PC-9 (cell line): Measurements from ENCODE around the gene NTF3. TPM values are rescaled to one million over a fixed set of nuclear protein-coding genes. Genes with fewer than 3 reads are reported as not detected.

ENCODE experiments used
- BruUV-seq: library from RNA; stranded (reverse); fragments of 400-500 nt; replicated peaks from 2 replicates; lab custom pipeline; 2021; lab: Mats Ljungman, UMichigan
- CTCF ChIA-PET: fragments of 300-600 bp; sonication (Branson Sonifier 250); formaldehyde crosslinking; loops from one replicate; lab custom pipeline; 2022; ENCODE audit warnings: antibody characterized with exemption; lab: Charles Lee
- POLR2A ChIA-PET: fragments of 300-600 bp; sonication (Branson Sonifier 250); formaldehyde crosslinking; loops from one replicate; lab custom pipeline; 2022; ENCODE audit warnings: antibody characterized with exemption; ENCODE audit not compliant: unreplicated experiment; lab: Charles Lee
- DNase-seq, 2 experiments: peaks; one replicate each; pipeline versions ENCODE4 v3.0.0 to v3.0.0-alpha.2; 2015 to 2022; ENCODE audit warnings: mixed read lengths in 1 of 2
- H2AFZ ChIP-seq: fragments of 200-600 bp; sonication (generic); 2 replicates; pipeline ENCODE4 v1.8.1; 2017; ENCODE audit warnings: antibody characterized with exemption
- H3F3A ChIP-seq: fragments of 200-600 bp; sonication (generic); 2 replicates; pipeline ENCODE4 v1.8.1; 2017; ENCODE audit warnings: antibody characterized with exemption, mild to moderate bottlenecking, low read depth; ENCODE audit not compliant: insufficient read depth
- H3K27ac ChIP-seq: fragments of 200-600 bp; sonication (generic); 2 replicates; pipeline ENCODE4 v1.6.1; 2016; ENCODE audit warnings: mixed run types
- H3K27me3 ChIP-seq: fragments of 200-600 bp; sonication (generic); 2 replicates; pipeline ENCODE4 v1.6.1; 2016; ENCODE audit warnings: low read depth, mixed run types; ENCODE audit not compliant: insufficient read depth
- H3K36me3 ChIP-seq: fragments of 200-600 bp; sonication (generic); 2 replicates; pipeline ENCODE4 v1.6.1; 2016; ENCODE audit warnings: low read depth, mixed run types
- H3K4me1 ChIP-seq: fragments of 200-600 bp; sonication (generic); replicated peaks from 2 replicates; pipeline ENCODE4 v1.6.1; 2016; ENCODE audit warnings: mixed run types; ENCODE audit not compliant: insufficient read depth
- H3K4me2 ChIP-seq: fragments of 200-600 bp; sonication (generic); 2 replicates; pipeline ENCODE4 v1.6.1; 2017; ENCODE audit warnings: mixed run types
- H3K4me3 ChIP-seq: fragments of 200-600 bp; sonication (generic); 2 replicates; pipeline ENCODE4 v1.6.1; 2016; ENCODE audit warnings: mixed run types
- H3K79me2 ChIP-seq: fragments of 200-600 bp; sonication (generic); 2 replicates; pipeline ENCODE4 v1.6.1; 2017; ENCODE audit warnings: low read depth, mixed run types
- H3K9me2 ChIP-seq: fragments of 200-600 bp; sonication (generic); 2 replicates; pipeline ENCODE4 v1.8.1; 2017; ENCODE audit warnings: mild to moderate bottlenecking; ENCODE audit not compliant: insufficient read depth
- H3K9me3 ChIP-seq: fragments of 200-600 bp; sonication (generic); 2 replicates; pipeline ENCODE4 v1.8.1; 2016; ENCODE audit warnings: low read depth; ENCODE audit not compliant: insufficient read depth
- H4K20me1 ChIP-seq: fragments of 200-600 bp; sonication (generic); 2 replicates; pipeline ENCODE4 v1.8.1; 2017; ENCODE audit not compliant: insufficient read depth
- CTCF ChIP-seq: fragments of 200-600 bp; sonication (generic); conservative IDR thresholded peaks from 2 replicates; pipeline ENCODE4 v1.6.1; 2017; ENCODE audit warnings: mixed run types, antibody characterized with exemption, mild to moderate bottlenecking, moderate library complexity
- EZH2 ChIP-seq: fragments of 200-600 bp; sonication (generic); IDR thresholded peaks from 2 replicates; pipeline ENCODE4 v1.8.0; 2017; ENCODE audit warnings: antibody characterized with exemption, low read depth
- intact Hi-C: fragments of 100-400 bp; cut with micrococcal nuclease; formaldehyde crosslinking; loops from one replicate; pipeline ENCODE4 v1.10.0; 2022; ENCODE audit not compliant: unreplicated experiment
- total RNA-seq: library from RNA; stranded (reverse); gene quantifications from 2 replicates; pipeline ENCODE4 v1.2.3, GENCODE V29; 2021

Gene NTF3
- total RNA-seq, 1 experiment from 2014 or later = not detected

DNA sequence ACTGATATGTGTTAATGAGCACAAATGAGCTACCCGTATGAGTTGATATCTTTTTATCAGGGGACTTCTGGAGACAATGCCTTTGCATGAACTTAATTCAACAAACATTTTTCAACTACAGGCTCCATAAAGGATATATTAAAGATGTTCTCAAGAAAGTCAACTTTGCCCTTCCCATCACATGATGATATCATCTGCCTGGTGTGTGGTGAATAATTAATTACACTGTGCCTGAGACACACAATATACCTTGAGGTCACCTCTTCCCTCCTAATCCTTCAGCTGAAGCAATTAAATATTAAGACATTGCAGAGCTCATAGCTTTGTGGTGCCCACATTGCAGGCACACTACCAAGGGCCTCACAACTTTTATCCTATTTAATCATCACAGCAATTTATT lies 22.3 kb upstream of the NTF3 start:
- H3K4me2 ChIP-seq = no peak overlapping the region

GRCh38 chr12:5416571-5416970 lies 15.3 kb upstream of the NTF3 start:
- no peaks in the 10 kb centered on the region for H3F3A ChIP-seq
- H3K27me3 ChIP-seq = no peaks in the 10 kb centered on the region
- intact Hi-C loops = no loop called here
- no peak overlapping the region for H3K4me3 ChIP-seq
- no peaks in the 10 kb centered on the region for H4K20me1 ChIP-seq
- H3K9me3 ChIP-seq = no peaks in the 10 kb centered on the region
- CTCF ChIA-PET = no interaction called here
- no peak for DNase-seq
- BruUV-seq = no TSS peak
- TF ChIP-seq CTCF (no peak), EZH2 (no peak)
- POLR2A ChIA-PET = no interaction called here
- no peak overlapping the region for H2AFZ ChIP-seq
- H3K9me2 ChIP-seq = no peaks in the 10 kb centered on the region
- H3K79me2 ChIP-seq = no peaks in the 10 kb centered on the region
- no peak overlapping the region for H3K27ac ChIP-seq
- no peaks in the 10 kb centered on the region for H3K36me3 ChIP-seq
- no peak overlapping the region for H3K4me2 ChIP-seq
- H3K4me1 ChIP-seq = no peaks in the 10 kb centered on the region

More for the DNA sequence above, 22.3 kb upstream of the NTF3 start:
- BruUV-seq = no TSS peak
- Histone ChIP-seq H3K9me3 (no peaks in the 10 kb centered on the region), H2AFZ (no peak overlapping the region), H4K20me1 (no peaks in the 10 kb centered on the region), H3K79me2 (no peaks in the 10 kb centered on the region), H3K27ac (no peak overlapping the region), H3K27me3 (peaks cover 10% of the 10 kb centered on the region; the same call in 1 of the 2 replicates), H3K4me1 (no peaks in the 10 kb centered on the region), H3K4me3 (no peak overlapping the region), H3F3A (no peaks in the 10 kb centered on the region), H3K36me3 (no peaks in the 10 kb centered on the region), H3K9me2 (no peaks in the 10 kb centered on the region)
- no peak for TF ChIP-seq CTCF
- TF ChIP-seq EZH2 = no peak
- POLR2A ChIA-PET = no interaction called here
- intact Hi-C loops = no loop called here
- peak in 1 of 2 experiments; percentile 13 for DNase-seq
- CTCF ChIA-PET = no interaction called here

GRCh38 chr12:5417500-5417899 lies 14.4 kb upstream of the NTF3 start:
- POLR2A ChIA-PET = no interaction called here
- Histone ChIP-seq H3F3A (no peaks in the 10 kb centered on the region), H3K4me2 (no peak overlapping the region), H2AFZ (no peak overlapping the region), H3K27ac (no peak overlapping the region), H4K20me1 (no peaks in the 10 kb centered on the region), H3K9me3 (no peaks in the 10 kb centered on the region), H3K36me3 (no peaks in the 10 kb centered on the region), H3K9me2 (no peaks in the 10 kb centered on the region), H3K4me3 (no peak overlapping the region), H3K79me2 (no peaks in the 10 kb centered on the region), H3K4me1 (no peaks in the 10 kb centered on the region), H3K27me3 (no peaks in the 10 kb centered on the region)
- BruUV-seq = no TSS peak
- intact Hi-C loops = no loop called here
- CTCF ChIA-PET = no interaction called here
- no peak for DNase-seq
- TF ChIP-seq CTCF = no peak
- TF ChIP-seq EZH2 = no peak
